Gastroesophageal sphincter (tissue), 4 donors: ENCODE data around the gene SUPT3H. TPM values are rescaled to one million over a fixed set of nuclear protein-coding genes. Genes with fewer than 3 reads are reported as not detected.

Experiments
- ATAC-seq: fragments of 150-250 bp; one replicate; pipeline ENCODE4 v1.9.1; 2016; ENCODE audit warnings: mild to moderate bottlenecking, moderate library complexity
- H3K27ac ChIP-seq, 4 donors: fragments of 200-600 bp; sonication (generic) in 3 of 4; 1 replicate in 3 of 4; 2 replicates in 1 of 4; pipeline ENCODE4 v1.5.1; 2016 to 2019
- H3K27me3 ChIP-seq: fragments of 200-600 bp; sonication (generic); one replicate; pipeline ENCODE4 v1.5.1; 2019
- H3K36me3 ChIP-seq, 2 donors: fragments of 200-600 bp; sonication (generic); one replicate each; pipeline ENCODE4 v1.5.1; 2019; ENCODE audit warnings: control low read depth in 1 of 2
- H3K4me1 ChIP-seq, 3 donors: fragments of 200-600 bp; sonication (generic); 1 replicate in 2 of 3; 2 replicates in 1 of 3; pipeline ENCODE4 v1.5.1; 2016 to 2019; ENCODE audit warnings: control low read depth in 2 of 3
- H3K4me3 ChIP-seq, 2 donors: fragments of 200-600 bp; sonication (generic); one replicate each; pipeline ENCODE4 v1.5.1; 2019; ENCODE audit warnings: mild to moderate bottlenecking in 1 of 2, moderate library complexity in 1 of 2
- H3K9me3 ChIP-seq, 3 donors: fragments of 200-600 bp; sonication (generic); one replicate each; pipeline ENCODE4 v1.5.1; 2017 to 2019; ENCODE audit warnings: control low read depth in 2 of 3
- EP300 ChIP-seq: sonication (generic); formaldehyde crosslinking; IDR thresholded peaks from one replicate; pipeline ENCODE4 v1.6.1; 2017; ENCODE audit warnings: antibody characterized with exemption, mild to moderate bottlenecking
- POLR2A ChIP-seq, 2 donors: fragments of 450-650 bp; IDR thresholded peaks; one replicate each; pipeline ENCODE4 v1.6.1; 2017; ENCODE audit warnings: antibody characterized with exemption in 2 of 2, mild to moderate bottlenecking in 2 of 2, moderate library complexity in 1 of 2
- POLR2AphosphoS5 ChIP-seq: sonication (generic); formaldehyde crosslinking; IDR thresholded peaks from one replicate; pipeline ENCODE4 v1.6.1; 2017; ENCODE audit warnings: antibody characterized with exemption
- WGBS, 2 donors: methylation state at CpG; one replicate each; pipeline ENCODE4 v1.1.5; 2018; ENCODE audit warnings: low coverage in 1 of 2; 5-methylcytosine and 5-hydroxymethylcytosine counted together
- total RNA-seq, 4 donors: library from RNA; depleted of rRNA; stranded (reverse); fragments of >200 nt; gene quantifications; one replicate each; pipeline ENCODE4 v1.1.0, GENCODE V29; 2016
- TF ChIP-seq, protein P1 (sequence below), 4 experiments: fragments of 200-600 bp in 2 of 4; fragments of 450-650 bp in 2 of 4; sonication (generic) in 1 of 4; IDR thresholded peaks; one replicate each; pipeline ENCODE4 v1.5.1; 2017 to 2019; ENCODE audit warnings: antibody characterized with exemption in 4 of 4, mild to moderate bottlenecking in 2 of 4, moderate library complexity in 2 of 4

Gene SUPT3H
- 10 to 100 TPM in 1 of 4 donors, 1 to 10 TPM in 3; 3.6 to 13.1 (median 7.6) TPM for total RNA-seq

DNA sequence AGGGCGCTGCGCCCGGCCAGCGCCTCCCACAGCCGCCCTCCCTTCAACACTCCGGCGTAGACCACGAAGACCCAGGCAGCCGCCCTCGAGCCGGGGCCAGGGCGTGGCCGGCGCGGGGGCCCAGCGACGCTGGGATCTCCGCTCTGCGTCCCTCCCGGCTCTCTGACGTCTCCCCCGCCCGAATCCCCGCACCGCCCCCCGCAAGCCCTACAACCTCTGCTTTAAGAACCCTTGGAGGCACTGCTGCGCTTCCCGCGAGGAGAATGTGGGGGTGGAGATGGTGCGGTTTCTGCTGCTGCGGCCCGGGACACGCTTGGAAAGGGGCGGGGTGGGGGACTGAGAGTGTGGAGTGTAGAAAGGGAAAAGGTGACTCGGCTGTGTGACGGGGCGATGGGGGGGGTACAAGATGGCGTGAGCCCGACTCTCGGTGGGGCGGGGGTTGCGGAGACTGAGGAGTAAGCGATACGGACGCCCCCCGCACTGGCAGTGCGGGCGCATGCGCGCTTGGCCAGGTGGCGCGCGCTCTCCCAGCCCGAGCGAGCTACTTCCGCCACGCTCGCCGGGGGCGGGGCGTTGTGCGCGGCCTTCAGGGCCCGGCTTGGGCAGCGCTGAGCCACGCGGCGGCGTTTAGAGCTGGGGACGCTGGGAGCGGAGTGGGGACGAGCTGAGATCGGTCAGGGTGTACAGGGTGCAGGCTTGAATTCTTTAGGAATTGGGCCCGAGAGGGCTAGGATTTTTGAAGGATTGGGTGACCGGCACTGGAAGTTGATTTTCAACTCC lies at the start of gene SUPT3H:
Gene SUPT3H (minus strand): TSS at position 381 of the 780 bp plus-strand sequence.
- Histone ChIP-seq H3K27me3 (no peaks in the 10 kb centered on the region), H3K27ac (peak within 1 kb of the TSS; percentile 61 to 98 (median 98)), H3K4me3 (peak within 1 kb of the TSS; percentile 75 to 94), H3K36me3 (no peaks in the 10 kb centered on the region), H3K4me1 (peaks cover 0 to 21% (median 0%) of the 10 kb centered on the region in 3 donors), H3K9me3 (no peaks in the 10 kb centered on the region)
- TF ChIP-seq EP300 (no peak), POLR2AphosphoS5 (peak; percentile 82), POLR2A (IDR thresholded peaks at IDR 0.05) (peak; percentile 65 to 69)
- TF ChIP-seq, protein P1, sequence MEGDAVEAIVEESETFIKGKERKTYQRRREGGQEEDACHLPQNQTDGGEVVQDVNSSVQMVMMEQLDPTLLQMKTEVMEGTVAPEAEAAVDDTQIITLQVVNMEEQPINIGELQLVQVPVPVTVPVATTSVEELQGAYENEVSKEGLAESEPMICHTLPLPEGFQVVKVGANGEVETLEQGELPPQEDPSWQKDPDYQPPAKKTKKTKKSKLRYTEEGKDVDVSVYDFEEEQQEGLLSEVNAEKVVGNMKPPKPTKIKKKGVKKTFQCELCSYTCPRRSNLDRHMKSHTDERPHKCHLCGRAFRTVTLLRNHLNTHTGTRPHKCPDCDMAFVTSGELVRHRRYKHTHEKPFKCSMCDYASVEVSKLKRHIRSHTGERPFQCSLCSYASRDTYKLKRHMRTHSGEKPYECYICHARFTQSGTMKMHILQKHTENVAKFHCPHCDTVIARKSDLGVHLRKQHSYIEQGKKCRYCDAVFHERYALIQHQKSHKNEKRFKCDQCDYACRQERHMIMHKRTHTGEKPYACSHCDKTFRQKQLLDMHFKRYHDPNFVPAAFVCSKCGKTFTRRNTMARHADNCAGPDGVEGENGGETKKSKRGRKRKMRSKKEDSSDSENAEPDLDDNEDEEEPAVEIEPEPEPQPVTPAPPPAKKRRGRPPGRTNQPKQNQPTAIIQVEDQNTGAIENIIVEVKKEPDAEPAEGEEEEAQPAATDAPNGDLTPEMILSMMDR (IDR thresholded peaks at IDR 0.05): peak in 2 of 4 experiments; percentile 35 to 39
- WGBS, 2 donors: no CpG with 5 or more reads among the region's 75 CpGs
- peak; percentile 97 for ATAC-seq

DNA sequence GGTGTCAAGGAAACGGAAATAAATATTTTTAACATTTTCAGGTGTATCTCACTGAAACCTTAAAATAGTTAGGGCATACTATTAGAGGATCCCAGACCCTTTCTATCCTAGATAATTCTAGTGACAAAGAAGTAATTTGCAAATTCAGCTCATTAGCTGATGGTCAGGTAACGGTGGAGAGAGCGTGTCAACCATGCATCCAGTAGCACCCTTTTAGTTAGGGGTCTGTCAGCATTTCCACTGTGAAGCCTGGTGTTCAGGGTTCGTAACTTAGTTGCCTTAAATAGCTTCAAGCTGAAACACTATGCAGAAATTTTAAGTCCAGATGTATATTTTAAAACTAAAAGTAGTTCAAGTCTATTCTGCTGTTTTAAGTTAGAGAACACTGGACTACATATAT lies 48.5 kb upstream of the SUPT3H start:
- H3K27ac ChIP-seq: no peak overlapping the region
- TF ChIP-seq, protein P1 (IDR thresholded peaks at IDR 0.05): no peak
- TF ChIP-seq POLR2AphosphoS5 (no peak), EP300 (no peak), POLR2A (IDR thresholded peaks at IDR 0.05) (no peak)
- no peaks in the 10 kb centered on the region for H3K36me3 ChIP-seq
- peaks cover 41% of the 10 kb centered on the region for H3K27me3 ChIP-seq
- peaks cover 2 to 30% (median 15%) of the 10 kb centered on the region in 3 donors for H3K4me1 ChIP-seq
- H3K9me3 ChIP-seq: no peaks in the 10 kb centered on the region
- H3K4me3 ChIP-seq: no peak overlapping the region
- ATAC-seq: no peak
- WGBS, 2 donors: 76 to 85% methylated on average over 4 of the region's 4 CpGs

DNA sequence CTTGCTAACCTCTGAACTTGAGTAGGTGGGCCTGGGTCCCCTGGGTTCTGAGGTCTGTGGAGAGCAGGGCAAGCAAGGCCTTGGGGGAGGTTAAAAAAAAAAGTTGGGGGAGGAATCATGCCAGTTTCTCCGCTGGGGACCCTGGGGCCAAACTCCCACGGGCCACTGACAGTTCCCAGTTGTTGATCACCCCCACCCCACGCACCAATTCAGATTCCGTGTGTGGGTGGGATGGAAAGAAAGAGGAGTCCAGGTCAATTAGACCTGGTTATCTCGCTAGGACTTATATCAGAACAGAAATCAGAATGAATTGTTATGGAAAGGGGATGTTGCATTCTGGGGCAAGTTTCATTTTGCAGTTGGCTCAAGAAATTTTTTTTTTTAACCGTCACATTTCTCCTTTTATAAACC lies 46.7 kb upstream of the SUPT3H start:
- no peak for ATAC-seq
- 80 to 81% methylated on average over 3 of the region's 6 CpGs for WGBS, 2 donors

DNA sequence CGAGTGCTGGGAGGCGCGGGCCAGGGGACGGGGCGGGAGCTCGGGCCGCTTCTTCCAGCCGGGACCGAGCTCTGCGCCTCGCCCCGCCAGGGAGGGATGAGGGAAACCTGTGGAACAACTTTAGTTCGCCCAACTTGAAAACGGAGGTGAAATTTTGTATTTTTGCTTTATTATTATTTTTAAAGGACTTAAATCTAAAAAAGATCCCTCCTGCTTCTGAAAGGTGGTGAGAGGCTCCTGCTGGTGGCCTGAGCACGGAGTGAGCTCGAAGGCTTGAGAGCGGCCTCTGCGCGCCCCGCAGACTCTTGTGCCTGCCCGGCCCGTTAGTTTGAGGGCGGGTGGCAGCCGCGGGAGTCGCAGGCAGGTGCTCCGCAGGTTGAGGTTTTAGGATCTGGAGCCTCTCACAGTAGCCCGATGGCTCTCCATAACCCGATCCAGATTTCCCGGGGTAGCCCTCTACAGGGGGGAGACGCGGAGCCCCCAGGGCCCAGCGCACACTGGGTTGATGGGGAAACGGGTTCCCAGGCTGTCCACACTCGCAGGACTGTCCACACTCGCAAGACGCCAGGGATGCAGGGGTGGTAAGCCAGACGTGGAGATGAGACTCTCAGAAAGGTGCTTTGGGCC lies 46.2 kb upstream of the SUPT3H start:
- TF ChIP-seq POLR2AphosphoS5 (no peak), POLR2A (IDR thresholded peaks at IDR 0.05) (no peak), EP300 (no peak)
- TF ChIP-seq, protein P1 (IDR thresholded peaks at IDR 0.05): no peak
- no peak for ATAC-seq
- WGBS, 2 donors: 28 to 29% methylated on average over 4 to 8 of the region's 38 CpGs
- H3K36me3 ChIP-seq: no peaks in the 10 kb centered on the region
- H3K27ac ChIP-seq: peak overlapping the region in 3 of 4 donors; percentile 15 to 71 (median 49)
- peak overlapping the region; percentile 40 to 61 for H3K4me3 ChIP-seq
- peaks cover 2 to 51% (median 21%) of the 10 kb centered on the region in 3 donors for H3K4me1 ChIP-seq
- no peaks in the 10 kb centered on the region for H3K9me3 ChIP-seq
- peaks cover 64% of the 10 kb centered on the region for H3K27me3 ChIP-seq

More for the DNA sequence above, 46.7 kb upstream of the SUPT3H start:
- TF ChIP-seq EP300 (no peak), POLR2A (IDR thresholded peaks at IDR 0.05) (no peak), POLR2AphosphoS5 (no peak)
- TF ChIP-seq, protein P1 (IDR thresholded peaks at IDR 0.05): no peak
- Histone ChIP-seq H3K4me3 (peak overlapping the region in 1 of 2 donors; percentile 61), H3K9me3 (no peaks in the 10 kb centered on the region), H3K27me3 (peaks cover 59% of the 10 kb centered on the region), H3K4me1 (peaks cover 2 to 48% (median 19%) of the 10 kb centered on the region in 3 donors), H3K36me3 (no peaks in the 10 kb centered on the region), H3K27ac (peak overlapping the region in 2 of 4 donors; percentile 24 to 71)
